GM12878 (cell line): ENCODE data around the gene RHBG. TPM values are rescaled to one million over a fixed set of nuclear protein-coding genes. Genes with fewer than 3 reads are reported as not detected.
A peak's percentile ranks its signal among the peaks of the same experiment; 100 is the strongest.

Experiments used
- ATAC-seq: fragments of 200-7000 bp; cut with Tn5 transposase; 3 replicates; pipeline ENCODE4 v1.9.1; 2020; ENCODE audit warnings: mild to moderate bottlenecking, moderate library complexity
- BruUV-seq: library from RNA; stranded (reverse); fragments of 400-500 nt; replicated peaks from 2 replicates; lab custom pipeline; 2021; lab: Mats Ljungman, UMichigan
- CTCF ChIA-PET: fragments of 300-600 bp; sonication (Branson Sonifier 250); formaldehyde crosslinking; extraction: SDS; loops from one replicate; lab custom pipeline; 2021; ENCODE audit warnings: inconsistent platforms; lab: Yijun Ruan, JAX
- POLR2A ChIA-PET: fragments of 350-600 bp; formaldehyde crosslinking; extraction: SDS; loops from one replicate; lab custom pipeline; 2021; ENCODE audit warnings: inconsistent platforms; lab: Charles Lee
- RAD21 ChIA-PET: fragments of 300-600 bp; sonication (Branson Sonifier 250); formaldehyde crosslinking; loops from one replicate; lab custom pipeline; 2023; ENCODE audit warnings: antibody characterized with exemption; ENCODE audit not compliant: unreplicated experiment; lab: Charles Lee
- SMC1A ChIA-PET: fragments of 300-600 bp; sonication (Branson Sonifier 250); formaldehyde crosslinking; loops from one replicate; lab custom pipeline; 2023; ENCODE audit not compliant: unreplicated experiment, uncharacterized antibody; lab: Charles Lee
- DNase-seq: peaks from one replicate; pipeline ENCODE4 v3.0.0-alpha.2; 2011; ENCODE audit warnings: low read depth, low spot score
- FAIRE-seq: peaks from 3 replicates; lab custom pipeline; 2011; peaks lifted over from hg19 to GRCh38; lab: Jason Lieb, UNC
- H2AFZ ChIP-seq: 2 replicates; pipeline ENCODE4 v1.6.0; 2011; ENCODE audit warnings: low read depth, low read length, control low read depth; ENCODE audit not compliant: control insufficient read depth
- H3K27ac ChIP-seq: 2 replicates; pipeline ENCODE4 v1.5.1; 2011; ENCODE audit warnings: control low read depth; ENCODE audit not compliant: control insufficient read depth, insufficient read depth
- H3K27me3 ChIP-seq, 2 experiments: replicated peaks in 1 of 2; 2 replicates each; pipeline versions ENCODE4 v1.6.0 to v1.6.1; 2011; ENCODE audit warnings: low read length in 1 of 2; ENCODE audit not compliant: control insufficient read depth in 2 of 2, insufficient read depth in 2 of 2
- H3K36me3 ChIP-seq, 2 experiments: 2 replicates each; pipeline ENCODE4 v1.5.1; 2011; ENCODE audit warnings: low read length in 1 of 2; ENCODE audit not compliant: control insufficient read depth in 2 of 2, insufficient read depth in 2 of 2
- H3K4me1 ChIP-seq: 2 replicates; pipeline ENCODE4 v1.6.1; 2011; ENCODE audit warnings: mild to moderate bottlenecking, low read length, moderate library complexity, mixed read lengths; ENCODE audit not compliant: control insufficient read depth, insufficient read depth
- H3K4me2 ChIP-seq: 2 replicates; pipeline ENCODE4 v1.6.0; 2011; ENCODE audit warnings: control low read depth; ENCODE audit not compliant: control insufficient read depth, insufficient read depth
- H3K4me3 ChIP-seq: fragments of 200-600 bp; sonication (generic); 2 replicates; pipeline ENCODE4 v1.5.1; 2016
- H3K79me2 ChIP-seq: 2 replicates; pipeline ENCODE4 v1.6.0; 2011; ENCODE audit warnings: low read length; ENCODE audit not compliant: control insufficient read depth, insufficient read depth
- H3K9ac ChIP-seq: 2 replicates; pipeline ENCODE4 v1.8.0; 2011; ENCODE audit warnings: low read length, control low read depth, mixed read lengths; ENCODE audit not compliant: control insufficient read depth, insufficient read depth
- H3K9me3 ChIP-seq: replicated peaks from 3 replicates; pipeline ENCODE4 v1.5.1; 2011; ENCODE audit warnings: mild to moderate bottlenecking, low read length; ENCODE audit not compliant: control insufficient read depth, insufficient read depth
- H4K20me1 ChIP-seq: 2 replicates; pipeline ENCODE4 v1.6.0; 2011; ENCODE audit not compliant: control insufficient read depth, insufficient read depth
- CBFB ChIP-seq: IDR thresholded peaks from 2 replicates; pipeline ENCODE4 v1.6.1; 2016; ENCODE audit warnings: antibody characterized with exemption, low read depth
- IRF4 ChIP-seq: IDR thresholded peaks from 2 replicates; pipeline ENCODE4 v1.6.1; 2011; ENCODE audit warnings: low read depth, low read length
- NFYB ChIP-seq: IDR thresholded peaks from 2 replicates; pipeline ENCODE4 v1.6.1; 2011; ENCODE audit warnings: low read depth, mild to moderate bottlenecking, low read length, improper control_type of control experiment, moderate library complexity; ENCODE audit not compliant: insufficient read depth
- SREBF2 ChIP-seq: IDR thresholded peaks from 2 replicates; pipeline ENCODE4 v1.6.1; 2012; ENCODE audit warnings: mild to moderate bottlenecking, low read length
- YY1 ChIP-seq: IDR thresholded peaks from 2 replicates; pipeline ENCODE4 v1.6.1; 2011; ENCODE audit warnings: low read depth, mild to moderate bottlenecking, low read length
- WGBS: methylation state at CpG from one replicate; pipeline ENCODE4 v1.1.6; 2016; ENCODE audit warnings: low lambda C conversion rate; ENCODE audit not compliant: insufficient replicate concordance, insufficient coverage; ENCODE audit errors: missing lambda C conversion rate; 5-methylcytosine and 5-hydroxymethylcytosine counted together
- in situ Hi-C: fragments of 300-500 bp; cut with MboI; formaldehyde crosslinking; loops from 9 replicates; pipeline ENCODE4 v1.14.3; 2018; ENCODE audit warnings: mixed read lengths
- intact Hi-C: fragments of 100-400 bp; cut with micrococcal nuclease; formaldehyde crosslinking; loops from one replicate; pipeline ENCODE4 v1.14.2; 2022; ENCODE audit not compliant: unreplicated experiment
- polyA plus RNA-seq, 11 experiments: library from polyadenylated mRNA; depleted of rRNA in 4 of 11; unstranded in 6 of 11; stranded (reverse) in 5 of 11; fragments of >200 nt; fragmentation: Nextera tagmentation in 4 of 11; fragmentation: Illumina TruSeq in 1 of 11; extraction: Ambion mirVana in 4 of 11; extraction: Trizol in 1 of 11; gene quantifications; 1 replicate in 1 of 11; 2 replicates in 10 of 11; pipeline versions ENCODE4 v1.2.1 to v1.2.3, GENCODE V29; 2011 to 2016; ENCODE audit warnings: inconsistent platforms in 2 of 11, missing spikeins in 2 of 11, low read depth in 1 of 11
- total RNA-seq, 4 experiments: library from RNA; depleted of rRNA in 3 of 4; stranded (reverse); fragments of >200 nt in 3 of 4; fragmentation: Illumina TruSeq in 1 of 4; extraction: Trizol in 1 of 4; gene quantifications; 2 replicates each; pipeline versions ENCODE4 v1.2.1 to v1.2.3, GENCODE V29; 2013 to 2021
- TF ChIP-seq, protein P1 (sequence below): fragments of 150-350 bp; IDR thresholded peaks from 2 replicates; pipeline ENCODE4 v1.6.1; 2016; ENCODE audit warnings: low read depth, low read length

RHBG gene
- total and polyA plus RNA-seq, 10 of the 15 experiments (the other 5 are each of a cell fraction or from before 2014, with no cell fraction given) = not detected

DNA sequence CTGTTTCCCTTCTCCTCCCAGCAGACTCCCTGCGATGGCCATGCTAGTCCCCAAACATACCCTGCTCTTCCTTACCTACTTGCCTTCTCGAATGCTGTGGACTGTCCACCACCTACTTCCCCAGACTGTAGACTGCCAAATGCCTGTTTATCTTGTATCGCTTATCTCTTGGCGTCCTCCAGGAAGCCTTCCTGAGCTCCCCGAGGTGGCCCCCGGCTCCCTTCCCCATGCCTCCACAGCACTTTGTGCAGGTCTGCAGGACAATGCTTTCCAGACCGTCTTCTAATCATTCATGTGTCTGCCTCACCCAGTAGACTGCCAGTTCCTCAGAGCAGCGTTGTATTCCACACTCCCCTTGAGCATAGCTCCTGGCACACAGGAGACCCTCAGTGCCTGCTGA is 41.7 kb downstream of the RHBG start (continued):
- TF ChIP-seq, protein P1, sequence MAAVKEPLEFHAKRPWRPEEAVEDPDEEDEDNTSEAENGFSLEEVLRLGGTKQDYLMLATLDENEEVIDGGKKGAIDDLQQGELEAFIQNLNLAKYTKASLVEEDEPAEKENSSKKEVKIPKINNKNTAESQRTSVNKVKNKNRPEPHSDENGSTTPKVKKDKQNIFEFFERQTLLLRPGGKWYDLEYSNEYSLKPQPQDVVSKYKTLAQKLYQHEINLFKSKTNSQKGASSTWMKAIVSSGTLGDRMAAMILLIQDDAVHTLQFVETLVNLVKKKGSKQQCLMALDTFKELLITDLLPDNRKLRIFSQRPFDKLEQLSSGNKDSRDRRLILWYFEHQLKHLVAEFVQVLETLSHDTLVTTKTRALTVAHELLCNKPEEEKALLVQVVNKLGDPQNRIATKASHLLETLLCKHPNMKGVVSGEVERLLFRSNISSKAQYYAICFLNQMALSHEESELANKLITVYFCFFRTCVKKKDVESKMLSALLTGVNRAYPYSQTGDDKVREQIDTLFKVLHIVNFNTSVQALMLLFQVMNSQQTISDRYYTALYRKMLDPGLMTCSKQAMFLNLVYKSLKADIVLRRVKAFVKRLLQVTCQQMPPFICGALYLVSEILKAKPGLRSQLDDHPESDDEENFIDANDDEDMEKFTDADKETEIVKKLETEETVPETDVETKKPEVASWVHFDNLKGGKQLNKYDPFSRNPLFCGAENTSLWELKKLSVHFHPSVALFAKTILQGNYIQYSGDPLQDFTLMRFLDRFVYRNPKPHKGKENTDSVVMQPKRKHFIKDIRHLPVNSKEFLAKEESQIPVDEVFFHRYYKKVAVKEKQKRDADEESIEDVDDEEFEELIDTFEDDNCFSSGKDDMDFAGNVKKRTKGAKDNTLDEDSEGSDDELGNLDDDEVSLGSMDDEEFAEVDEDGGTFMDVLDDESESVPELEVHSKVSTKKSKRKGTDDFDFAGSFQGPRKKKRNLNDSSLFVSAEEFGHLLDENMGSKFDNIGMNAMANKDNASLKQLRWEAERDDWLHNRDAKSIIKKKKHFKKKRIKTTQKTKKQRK = no peak
- TF ChIP-seq NFYB (no peak), SREBF2 (no peak), IRF4 (no peak)

DNA sequence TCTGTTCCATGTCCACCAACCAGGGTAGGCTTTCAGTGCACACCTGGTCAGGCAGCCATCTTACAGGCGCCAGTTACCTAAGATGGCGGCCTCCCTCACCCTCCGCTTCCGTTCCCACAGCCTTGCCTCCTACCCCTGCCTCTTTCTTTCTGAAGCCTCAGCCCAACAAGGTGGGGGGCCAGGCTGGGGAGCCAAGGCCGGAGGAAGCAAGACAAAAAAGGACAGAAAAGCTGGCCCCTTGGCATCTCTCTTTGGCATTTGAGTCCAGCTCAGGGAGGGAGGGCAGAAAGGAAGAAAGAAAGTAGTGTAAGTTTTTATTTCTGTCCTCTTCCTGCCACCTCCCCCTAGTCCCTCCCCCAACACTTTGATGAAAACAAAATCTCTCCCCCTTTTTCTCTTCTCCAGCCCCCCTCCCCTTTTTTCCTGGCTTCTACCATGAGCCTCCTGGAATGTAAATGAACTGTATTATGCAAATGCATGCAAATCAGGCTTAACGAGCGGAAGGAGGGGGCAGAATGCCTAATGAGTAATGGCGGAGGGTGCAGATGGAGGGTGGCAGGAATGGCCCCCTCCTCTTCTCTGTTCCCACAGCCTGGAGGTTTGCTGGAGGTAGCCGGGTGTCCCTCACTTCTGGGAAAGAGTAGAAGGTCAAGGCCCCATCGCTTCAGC is 43.8 kb downstream of the RHBG start:
- Histone ChIP-seq H3K79me2 (no peaks in the 10 kb centered on the region), H3K4me3 (no peak overlapping the region), H3K9me3 (no peaks in the 10 kb centered on the region), H3K36me3 (no peaks in the 10 kb centered on the region), H3K27me3 (no peaks in the 10 kb centered on the region; a peak in 1 of 4 replicates), H3K27ac (no peak overlapping the region), H3K4me2 (no peak overlapping the region), H2AFZ (no peak overlapping the region), H3K4me1 (no peaks in the 10 kb centered on the region), H3K9ac (no peak overlapping the region), H4K20me1 (no peaks in the 10 kb centered on the region)
- TF ChIP-seq YY1 = peak; percentile 55; the same call in 1 of the 2 replicates
- no peak for TF ChIP-seq CBFB
- in situ Hi-C loops (no loop called here), intact Hi-C loops (no loop called here)
- no peak for FAIRE-seq
- ATAC-seq = no peak
- no peak for DNase-seq
- WGBS = 59% methylated on average over 10 of the region's 10 CpGs
- BruUV-seq = no TSS peak
- ChIA-PET CTCF (no interaction called here), SMC1A (interaction anchor here (0.6 kb wide), 1 partner anchor 25 kb away, joined by 3 read pairs; no protein-coding TSS in a partner anchor), RAD21 (no interaction called here), POLR2A (no interaction called here)
